ENCODE measurements around the gene CGRRF1. TPM values are rescaled to one million over a fixed set of nuclear protein-coding genes. Genes with fewer than 3 reads are reported as not detected.

Gene CGRRF1
- total RNA-seq, 1 experiment from 2014 or later: 19.1 TPM

GRCh38 chr14:54528973-54529372 is 19.3 kb downstream of the CGRRF1 start:
- H3K27me3 Mint-ChIP-seq (ENCODE audit: low read depth): no peaks in the 10 kb centered on the region
- Histone ChIP-seq H3K79me2 (ENCODE audit: insufficient read depth, low read length) (no peaks in the 10 kb centered on the region), H4K8ac (replicated peaks; ENCODE audit: insufficient read length, low read depth, low read length) (no peak overlapping the region), H3K18ac (ENCODE audit: insufficient read length, low read depth, low read length) (no peak overlapping the region), H3K9ac (ENCODE audit: extremely low read depth, insufficient read length, low read length) (no peak overlapping the region), H3K79me1 (ENCODE audit: insufficient read depth, low read depth, low read length, poor library complexity, severe bottlenecking) (no peaks in the 10 kb centered on the region), H2BK120ac (ENCODE audit: low read depth, low read length, poor library complexity, severe bottlenecking) (no peak overlapping the region), H3K23ac (ENCODE audit: insufficient read length, low read depth, low read length) (no peak overlapping the region), H2BK20ac (ENCODE audit: low read depth, low read length, poor library complexity, severe bottlenecking) (no peak overlapping the region), H2AFZ (ENCODE audit: low read length) (no peak overlapping the region), H3K9me3 (ENCODE audit: control insufficient read depth, low read depth, low read length) (no peaks in the 10 kb centered on the region), H4K5ac (ENCODE audit: insufficient read length, low read depth, low read length) (no peak overlapping the region), H3K4me2 (ENCODE audit: insufficient read depth, insufficient read length, low read length) (no peak overlapping the region), H3K4me1 (ENCODE audit: insufficient read depth, low read length) (no peaks in the 10 kb centered on the region; the same call in 1 of the 2 replicates), H3K27ac (ENCODE audit: insufficient read length, low read depth, low read length) (no peak overlapping the region), H2BK12ac (ENCODE audit: insufficient read length, low read depth, low read length) (no peak overlapping the region), H3T11ph (ENCODE audit: low read length) (no peak overlapping the region), H4K91ac (ENCODE audit: insufficient read length, low read depth, low read length) (no peak overlapping the region), H3K4ac (ENCODE audit: low read depth, low read length) (no peak overlapping the region), H3K56ac (ENCODE audit: insufficient read length, low read depth, low read length) (no peak overlapping the region), H2BK5ac (ENCODE audit: insufficient read length, low read length) (no peak overlapping the region), H2AK5ac (ENCODE audit: insufficient read length, low read length) (no peak overlapping the region), H3K27me3 (ENCODE audit: insufficient read depth, low read length) (no peaks in the 10 kb centered on the region), H3K14ac (ENCODE audit: insufficient read depth, low read length) (no peak overlapping the region), H2BK15ac (ENCODE audit: low read depth, low read length) (no peak overlapping the region), H3K23me2 (ENCODE audit: insufficient read length, low read depth, low read length, poor library complexity, severe bottlenecking) (no peaks in the 10 kb centered on the region), H4K20me1 (ENCODE audit: control insufficient read depth, insufficient read depth, insufficient read length) (no peaks in the 10 kb centered on the region)
- no peak for TF ChIP-seq CTCF (conservative IDR thresholded peaks at IDR 0.05)
- no peak overlapping the region for H3K4me3 Mint-ChIP-seq
- no peak overlapping the region for H3K27ac Mint-ChIP-seq
- H3K36me3 Mint-ChIP-seq (ENCODE audit: insufficient read depth in 1 of 3, low read depth in 3 of 3): peaks cover 5 to 18% (median 11%) of the 10 kb centered on the region in 3 experiments; a peak in 6 of 7 replicates
- no peaks in the 10 kb centered on the region for H3K9me3 Mint-ChIP-seq
- no peak for DNase-seq
- peaks cover 7 to 9% of the 10 kb centered on the region in 2 experiments for H3K4me1 Mint-ChIP-seq
- no CpG with 5 or more reads among the region's 2 CpGs for WGBS (ENCODE audit: extremely low coverage, insufficient read length, low lambda C conversion rate)

Data from H9 (cell line).